HepG2 (cell line): ENCODE measurements around the gene TUBA4B. TPM values are rescaled to one million over a fixed set of nuclear protein-coding genes. Genes with fewer than 3 reads are reported as not detected.
A peak's percentile ranks its signal among the peaks of the same experiment; 100 is the strongest.

ENCODE experiments used
- ATF5 ChIP-seq: sonication (generic); formaldehyde crosslinking; IDR thresholded peaks from 2 replicates; pipeline ENCODE4 v1.4.0; 2020; ENCODE audit warnings: mild to moderate bottlenecking, low read depth, missing genetic modification reagents
- ATF7 ChIP-seq, 2 experiments: fragments of 450-650 bp in 1 of 2; sonication (generic) in 1 of 2; formaldehyde crosslinking in 1 of 2; IDR thresholded peaks; 2 replicates each; pipeline versions ENCODE4 v1.4.0 to v1.6.1; 2016 to 2020; ENCODE audit warnings: antibody characterized with exemption in 1 of 2, mild to moderate bottlenecking in 1 of 2, missing genetic modification reagents in 1 of 2
- ELF4 ChIP-seq: sonication (generic); formaldehyde crosslinking; IDR thresholded peaks from 2 replicates; pipeline ENCODE4 v1.5.0; 2020; ENCODE audit warnings: missing genetic modification reagents, mild to moderate bottlenecking, moderate library complexity, borderline replicate concordance
- HCFC1 ChIP-seq: fragments of 150-350 bp; IDR thresholded peaks from 2 replicates; pipeline ENCODE4 v1.6.1; 2014; ENCODE audit warnings: low read depth, low read length
- PAX8 ChIP-seq: sonication (generic); formaldehyde crosslinking; IDR thresholded peaks from 2 replicates; pipeline ENCODE4 v1.8.0; 2022; ENCODE audit warnings: mild to moderate bottlenecking, missing genetic modification reagents, borderline replicate concordance
- POLR2G ChIP-seq: fragments of 200-400 bp; formaldehyde crosslinking; IDR thresholded peaks from 2 replicates; pipeline ENCODE4 v1.6.1; 2018; ENCODE audit warnings: mild to moderate bottlenecking, low read depth, low read length, moderate library complexity
- SMYD3 ChIP-seq: sonication (generic); formaldehyde crosslinking; IDR thresholded peaks from 2 replicates; pipeline ENCODE4 v1.8.1; 2023; ENCODE audit warnings: mild to moderate bottlenecking, missing genetic modification reagents
- TBX2 ChIP-seq: sonication (generic); formaldehyde crosslinking; IDR thresholded peaks from 2 replicates; pipeline ENCODE4 v1.5.0; 2020; ENCODE audit warnings: missing genetic modification reagents, mild to moderate bottlenecking, borderline replicate concordance
- TCF7L2 ChIP-seq: IDR thresholded peaks from 2 replicates; pipeline ENCODE4 v1.6.1; 2011; ENCODE audit warnings: mild to moderate bottlenecking, low read depth, low read length, moderate library complexity
- TEF ChIP-seq: sonication (generic); formaldehyde crosslinking; IDR thresholded peaks from 2 replicates; pipeline ENCODE4 v1.5.0; 2020; ENCODE audit warnings: missing genetic modification reagents
- THYN1 ChIP-seq: sonication (generic); formaldehyde crosslinking; IDR thresholded peaks from 2 replicates; pipeline ENCODE4 v1.8.1; 2023; ENCODE audit warnings: low read depth, mild to moderate bottlenecking, moderate library complexity, missing genetic modification reagents, borderline replicate concordance
- ZBTB21 ChIP-seq: sonication (generic); formaldehyde crosslinking; IDR thresholded peaks from 2 replicates; pipeline ENCODE4 v1.4.0; 2020; ENCODE audit warnings: missing genetic modification reagents
- ZBTB7B ChIP-seq: sonication (generic); formaldehyde crosslinking; IDR thresholded peaks from 2 replicates; pipeline ENCODE4 v1.4.0; 2020; ENCODE audit warnings: missing genetic modification reagents
- ZNF281 ChIP-seq: sonication (generic); formaldehyde crosslinking; IDR thresholded peaks from 2 replicates; pipeline ENCODE4 v1.4.0; 2020; ENCODE audit warnings: missing genetic modification reagents, borderline replicate concordance
- ZNF317 ChIP-seq: sonication (generic); formaldehyde crosslinking; IDR thresholded peaks from 2 replicates; pipeline ENCODE4 v1.5.0; 2020; ENCODE audit warnings: mild to moderate bottlenecking, missing genetic modification reagents
- ZNF496 ChIP-seq: sonication (generic); formaldehyde crosslinking; IDR thresholded peaks from 2 replicates; pipeline ENCODE4 v1.8.1; 2023; ENCODE audit warnings: mild to moderate bottlenecking, moderate library complexity, missing genetic modification reagents; ENCODE audit not compliant: insufficient replicate concordance
- ZNF678 ChIP-seq: sonication (generic); formaldehyde crosslinking; IDR thresholded peaks from 2 replicates; pipeline ENCODE4 v1.4.0; 2020; ENCODE audit warnings: mild to moderate bottlenecking, missing genetic modification reagents
- ZNF691 ChIP-seq: sonication (generic); formaldehyde crosslinking; IDR thresholded peaks from 2 replicates; pipeline ENCODE4 v1.4.0; 2020; ENCODE audit warnings: missing genetic modification reagents, low read depth, mild to moderate bottlenecking, borderline replicate concordance
- ZNF773 ChIP-seq: sonication (generic); formaldehyde crosslinking; IDR thresholded peaks from 2 replicates; pipeline ENCODE4 v1.4.0; 2020; ENCODE audit warnings: missing genetic modification reagents, borderline replicate concordance
- ZSCAN20 ChIP-seq: sonication (generic); formaldehyde crosslinking; IDR thresholded peaks from 2 replicates; pipeline ENCODE4 v1.4.0; 2020; ENCODE audit warnings: missing genetic modification reagents, mild to moderate bottlenecking, borderline replicate concordance
- polyA plus RNA-seq, 8 experiments: library from polyadenylated mRNA; depleted of rRNA in 3 of 8; stranded (reverse) in 7 of 8; unstranded in 1 of 8; fragments of >200 nt; fragmentation: Illumina TruSeq in 4 of 8; extraction: Trizol in 4 of 8; gene quantifications; 2 replicates each; pipeline versions ENCODE4 v1.2.1 to v1.2.3, GENCODE V29; 2011 to 2016; ENCODE audit warnings: low read depth in 4 of 8, missing spikeins in 1 of 8, mixed read lengths in 1 of 8; ENCODE audit not compliant: insufficient read depth in 1 of 8
- total RNA-seq, 5 experiments: library from RNA; depleted of rRNA; stranded (reverse); fragments of >200 nt; fragmentation: Illumina TruSeq; extraction: Trizol; gene quantifications; 2 replicates each; pipeline ENCODE4 v1.2.3, GENCODE V29; 2016; ENCODE audit warnings: low read depth in 1 of 5
- TF ChIP-seq, protein P1 (sequence below): sonication (generic); formaldehyde crosslinking; IDR thresholded peaks from 2 replicates; pipeline ENCODE4 v1.8.0; 2022; ENCODE audit warnings: mild to moderate bottlenecking, missing genetic modification reagents; ENCODE audit not compliant: insufficient replicate concordance

Gene TUBA4B
- total and polyA plus RNA-seq, 2 of the 13 experiments (the other 11 are each of a cell fraction or from before 2014, with no cell fraction given) = 0.18 to 0.22 TPM

DNA sequence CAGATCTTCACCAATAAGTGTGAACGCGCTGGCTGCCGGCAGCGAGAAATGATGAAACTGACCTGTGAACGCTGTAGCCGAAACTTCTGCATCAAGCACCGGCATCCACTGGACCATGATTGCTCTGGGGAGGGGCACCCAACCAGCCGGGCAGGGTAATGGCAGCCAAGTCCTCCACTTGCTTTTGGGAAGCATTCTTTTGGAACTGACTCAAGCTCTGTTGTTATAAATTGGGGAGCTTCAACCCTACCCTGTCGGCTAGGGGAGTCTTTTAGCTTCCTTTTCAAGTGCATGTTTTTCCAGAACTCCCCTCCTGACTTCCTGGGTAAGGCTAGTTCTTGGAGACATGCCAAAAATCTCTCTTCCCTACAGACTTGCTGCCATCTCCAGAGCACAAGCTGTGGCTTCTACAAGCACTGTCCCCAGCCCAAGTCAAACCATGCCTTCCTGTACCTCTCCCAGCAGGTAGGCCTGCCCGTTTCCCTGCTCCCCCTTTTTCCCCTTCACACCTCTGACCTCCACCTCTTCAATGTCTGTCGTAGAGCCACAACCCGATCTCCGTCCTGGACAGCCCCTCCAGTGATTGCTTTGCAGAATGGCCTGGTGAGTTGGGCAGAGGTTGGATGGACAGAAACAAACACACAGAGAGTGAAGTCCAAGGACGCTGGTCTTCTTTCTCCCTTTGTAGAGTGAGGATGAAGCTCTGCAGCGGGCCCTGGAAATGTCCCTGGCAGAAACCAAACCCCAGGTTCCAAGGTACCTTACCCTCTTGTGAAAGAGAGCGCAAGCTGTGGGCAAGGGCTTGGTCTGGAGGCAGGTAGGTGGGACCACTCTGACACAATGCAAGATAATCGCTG lies 44.9 kb upstream of the TUBA4B start (continued):
- no peak for TF ChIP-seq ZNF281 (CRISPR knock-in tag)
- no peak for TF ChIP-seq ZNF678 (CRISPR knock-in tag)
- TF ChIP-seq ZNF317 = no peak
- no peak for TF ChIP-seq ELF4 (CRISPR knock-in tag)
- TF ChIP-seq PAX8 (CRISPR knock-in tag) = no peak
- TF ChIP-seq ATF7 (IDR thresholded peaks at IDR 0.05) = no peak
- no peak for TF ChIP-seq ATF7 (CRISPR knock-in tag; IDR thresholded peaks at IDR 0.05)
- no peak; the same call in none of the 2 replicates for TF ChIP-seq TBX2 (CRISPR knock-in tag)
- no peak for TF ChIP-seq TEF (CRISPR knock-in tag)
- TF ChIP-seq ZSCAN20 = no peak
- TF ChIP-seq, protein P1, sequence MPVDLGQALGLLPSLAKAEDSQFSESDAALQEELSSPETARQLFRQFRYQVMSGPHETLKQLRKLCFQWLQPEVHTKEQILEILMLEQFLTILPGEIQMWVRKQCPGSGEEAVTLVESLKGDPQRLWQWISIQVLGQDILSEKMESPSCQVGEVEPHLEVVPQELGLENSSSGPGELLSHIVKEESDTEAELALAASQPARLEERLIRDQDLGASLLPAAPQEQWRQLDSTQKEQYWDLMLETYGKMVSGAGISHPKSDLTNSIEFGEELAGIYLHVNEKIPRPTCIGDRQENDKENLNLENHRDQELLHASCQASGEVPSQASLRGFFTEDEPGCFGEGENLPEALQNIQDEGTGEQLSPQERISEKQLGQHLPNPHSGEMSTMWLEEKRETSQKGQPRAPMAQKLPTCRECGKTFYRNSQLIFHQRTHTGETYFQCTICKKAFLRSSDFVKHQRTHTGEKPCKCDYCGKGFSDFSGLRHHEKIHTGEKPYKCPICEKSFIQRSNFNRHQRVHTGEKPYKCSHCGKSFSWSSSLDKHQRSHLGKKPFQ (CRISPR knock-in tag) = peak; percentile 91
- TF ChIP-seq ZNF691 (CRISPR knock-in tag) = peak; percentile 94
- TF ChIP-seq POLR2G = peak; percentile 73
- TF ChIP-seq ZBTB7B (CRISPR knock-in tag) = peak; percentile 87
- no peak for TF ChIP-seq ZBTB21 (CRISPR knock-in tag)
- TF ChIP-seq ATF5 = no peak
- TF ChIP-seq ZNF496 = no peak
- TF ChIP-seq THYN1 = no peak
- no peak; the same call in 1 of the 2 replicates for TF ChIP-seq SMYD3 (CRISPR knock-in tag)
- no peak for TF ChIP-seq HCFC1
- TF ChIP-seq TCF7L2 = no peak
- 0 out of 2 replicates have a peak, but pooled peaks have one; percentile 43 for TF ChIP-seq ZNF773 (CRISPR knock-in tag)
